GM06990 (cell line): Measurements from ENCODE around the gene HIPK1.

ENCODE experiments used
- DNase-seq: peaks from one replicate; pipeline ENCODE4 v3.0.0-alpha.2; 2011; ENCODE audit not compliant: insufficient read length; ENCODE audit errors: extremely low read depth
- H3K27me3 ChIP-seq: replicated peaks from 2 replicates; pipeline ENCODE4 v1.6.0; 2011; ENCODE audit warnings: low read length; ENCODE audit not compliant: control insufficient read depth, insufficient read depth
- H3K36me3 ChIP-seq: 2 replicates; pipeline ENCODE4 v1.5.1; 2011; ENCODE audit warnings: low read length; ENCODE audit not compliant: control insufficient read depth, insufficient read depth
- H3K4me3 ChIP-seq: replicated peaks from 2 replicates; pipeline ENCODE4 v1.5.1; 2011; ENCODE audit warnings: low read depth, mild to moderate bottlenecking, control low read depth, low read length
- CTCF ChIP-seq: IDR thresholded peaks from 2 replicates; pipeline ENCODE4 v1.5.1; 2011; ENCODE audit warnings: low read length, control low read depth, mild to moderate bottlenecking, inconsistent platforms; ENCODE audit not compliant: insufficient read depth, poor library complexity, severe bottlenecking

The HIPK1 gene

GRCh38 chr1:113890816-113891215 lies 38.3 kb upstream of the HIPK1 start:
- Histone ChIP-seq H3K4me3 (no peak overlapping the region), H3K36me3 (peaks cover 4% of the 10 kb centered on the region), H3K27me3 (no peaks in the 10 kb centered on the region)
- no peak for DNase-seq
- no peak for TF ChIP-seq CTCF

- no peak for TF ChIP-seq CTCF
- Histone ChIP-seq H3K36me3 (peaks cover 4% of the 10 kb centered on the region), H3K27me3 (no peaks in the 10 kb centered on the region), H3K4me3 (no peak overlapping the region)
- DNase-seq, result no peak
Measured at GRCh38 chr1:113891631-113892220, 37.4 kb upstream of the HIPK1 start.

GRCh38 chr1:113893267-113893666 lies 35.9 kb upstream of the HIPK1 start:
- Histone ChIP-seq H3K36me3 (peaks cover 9% of the 10 kb centered on the region), H3K27me3 (no peaks in the 10 kb centered on the region), H3K4me3 (no peak overlapping the region)
- no peak for DNase-seq
- TF ChIP-seq CTCF, result no peak

- H3K36me3 ChIP-seq, result peaks cover 18% of the 10 kb centered on the region
- H3K4me3 ChIP-seq, result no peak overlapping the region
Measured at GRCh38 chr1:113895098-113895497, 34.0 kb upstream of the HIPK1 start.

GRCh38 chr1:113895961-113896360 lies 33.2 kb upstream of the HIPK1 start:
- TF ChIP-seq CTCF, result no peak
- H3K36me3 ChIP-seq, result peaks cover 21% of the 10 kb centered on the region
- no peak overlapping the region for H3K4me3 ChIP-seq
- no peaks in the 10 kb centered on the region for H3K27me3 ChIP-seq
- no peak for DNase-seq

More at GRCh38 chr1:113895098-113895497, 34.0 kb upstream of the HIPK1 start:
- no peak for DNase-seq
- TF ChIP-seq CTCF, result no peak
- H3K27me3 ChIP-seq, result no peaks in the 10 kb centered on the region
